ENCODE results near the gene SPRR2D. TPM values are rescaled to one million over a fixed set of nuclear protein-coding genes. Genes with fewer than 3 reads are reported as not detected.

The SPRR2D gene
- total RNA-seq, 6 donors from 2014 or later: 0.40 TPM; not detected in 5

GRCh38 chr1:153032073-153032472 is 8.8 kb downstream of the SPRR2D start:
- no peaks in the 10 kb centered on the region for H3K27me3 ChIP-seq
- no peak for TF ChIP-seq POLR2AphosphoS5 (IDR thresholded peaks at IDR 0.05)
- TF ChIP-seq POLR2A (IDR thresholded peaks at IDR 0.05): no peak
- TF ChIP-seq EP300 (IDR thresholded peaks at IDR 0.05): no peak
- no peak for ATAC-seq (ENCODE audit: low FRiP score in 2 of 2)

GRCh38 chr1:153030895-153031294 is 10.0 kb downstream of the SPRR2D start, which contains the start of gene SPRR1B:
SPRR1B (plus strand) TSS chr1:153031203; CDS start chr1:153032346, 1,143 bp downstream.
- Histone ChIP-seq H3K4me1 (no peaks in the 10 kb centered on the region), H3K9me3 (no peaks in the 10 kb centered on the region), H3K4me3 (no peak within 1 kb of the TSS), H3K27me3 (no peaks in the 10 kb centered on the region), H3K27ac (no peak within 1 kb of the TSS), H3K36me3 (no peaks in the 10 kb centered on the region)
- no peak for DNase-seq
- TF ChIP-seq CTCF (IDR thresholded peaks at IDR 0.05) (no peak), EP300 (IDR thresholded peaks at IDR 0.05) (no peak), POLR2AphosphoS5 (IDR thresholded peaks at IDR 0.05) (no peak), POLR2A (IDR thresholded peaks at IDR 0.05) (no peak)
- no peak for ATAC-seq (ENCODE audit: low FRiP score in 2 of 2)

More at GRCh38 chr1:153032073-153032472, 8.8 kb downstream of the SPRR2D start:
- DNase-seq: no peak
- Histone ChIP-seq H3K27ac (no peak overlapping the region), H3K9me3 (no peaks in the 10 kb centered on the region), H3K4me1 (no peaks in the 10 kb centered on the region), H3K4me3 (no peak overlapping the region), H3K36me3 (no peaks in the 10 kb centered on the region)

- no peaks in the 10 kb centered on the region for H3K27me3 ChIP-seq
- H3K4me1 ChIP-seq: no peaks in the 10 kb centered on the region
- H3K9me3 ChIP-seq: no peaks in the 10 kb centered on the region
- H3K36me3 ChIP-seq: no peaks in the 10 kb centered on the region
- WGBS, 2 donors: 57 to 75% methylated on average over 1 of the region's 1 CpG
- no peak overlapping the region for H3K4me3 ChIP-seq
- TF ChIP-seq POLR2A (IDR thresholded peaks at IDR 0.05) (no peak), POLR2AphosphoS5 (IDR thresholded peaks at IDR 0.05) (no peak), CTCF (IDR thresholded peaks at IDR 0.05) (no peak), EP300 (IDR thresholded peaks at IDR 0.05) (no peak)
- no peak overlapping the region for H3K27ac ChIP-seq
- ATAC-seq (ENCODE audit: low FRiP score in 2 of 2): no peak
- DNase-seq: no peak
These were observed 12.2 kb downstream of the SPRR2D start for GRCh38 chr1:153028766-153029165.

GRCh38 chr1:153025797-153026196 is 15.1 kb downstream of the SPRR2D start:
- TF ChIP-seq POLR2A (IDR thresholded peaks at IDR 0.05) (no peak), CTCF (IDR thresholded peaks at IDR 0.05) (no peak), POLR2AphosphoS5 (IDR thresholded peaks at IDR 0.05) (no peak), EP300 (IDR thresholded peaks at IDR 0.05) (no peak)
- DNase-seq (no peak), ATAC-seq (ENCODE audit: low FRiP score in 2 of 2) (no peak)
- H3K9me3 ChIP-seq: no peaks in the 10 kb centered on the region
- no peaks in the 10 kb centered on the region for H3K27me3 ChIP-seq
- no peak overlapping the region for H3K4me3 ChIP-seq
- H3K4me1 ChIP-seq: no peaks in the 10 kb centered on the region
- WGBS, 2 donors: 81 to 86% methylated on average over 1 of the region's 1 CpG
- H3K27ac ChIP-seq: no peak overlapping the region
- no peaks in the 10 kb centered on the region for H3K36me3 ChIP-seq

GRCh38 chr1:153024413-153024812 is 16.5 kb downstream of the SPRR2D start:
- H3K4me1 ChIP-seq: no peaks in the 10 kb centered on the region
- no peak overlapping the region for H3K27ac ChIP-seq
- H3K9me3 ChIP-seq: no peaks in the 10 kb centered on the region
- H3K27me3 ChIP-seq: no peaks in the 10 kb centered on the region
- 85 to 94% methylated on average over 1 of the region's 1 CpG for WGBS, 2 donors
- TF ChIP-seq POLR2AphosphoS5 (IDR thresholded peaks at IDR 0.05): no peak
- no peak for TF ChIP-seq POLR2A (IDR thresholded peaks at IDR 0.05)
- no peak for TF ChIP-seq CTCF (IDR thresholded peaks at IDR 0.05)
- no peak for TF ChIP-seq EP300 (IDR thresholded peaks at IDR 0.05)
- no peak overlapping the region for H3K4me3 ChIP-seq
- no peak for ATAC-seq (ENCODE audit: low FRiP score in 2 of 2)
- DNase-seq: no peak
- H3K36me3 ChIP-seq: no peaks in the 10 kb centered on the region
